ENCODE results near the gene MAFG. TPM values are rescaled to one million over a fixed set of nuclear protein-coding genes. Genes with fewer than 3 reads are reported as not detected.

The MAFG gene
- total RNA-seq, 1 experiment from 2014 or later: 29.8 TPM

GRCh38 chr17:81940538-81941483 lies 13.3 kb upstream of the MAFG start:
- Mint-ChIP-seq H3K4me3 (no peak overlapping the region), H3K27me3 (ENCODE audit: low read depth) (peaks cover 23% of the 10 kb centered on the region), H3K4me1 (peaks cover 20% of the 10 kb centered on the region), H3K9me3 (no peaks in the 10 kb centered on the region), H3K36me3 (no peaks in the 10 kb centered on the region), H3K27ac (no peak overlapping the region)
- ChIA-PET CTCF (interaction anchor here (0.6 to 3.2 kb wide), 8 partner anchors 13 to 82 kb away, joined by 3 to 16 read pairs (median 4); partner anchors contain the start of genes CENPX and MAFG), POLR2A (interaction anchor here (1.2 kb wide), 1 partner anchor 9 kb away, joined by 3 read pairs; no protein-coding TSS in a partner anchor)
- DNase-seq (ENCODE audit: low spot score) (no peak), ATAC-seq (no peak)
- TF ChIP-seq RELA (CRISPR knock-in tag; IDR thresholded peaks at IDR 0.05; ENCODE audit: borderline replicate concordance): no peak
- TF ChIP-seq, protein P1, sequence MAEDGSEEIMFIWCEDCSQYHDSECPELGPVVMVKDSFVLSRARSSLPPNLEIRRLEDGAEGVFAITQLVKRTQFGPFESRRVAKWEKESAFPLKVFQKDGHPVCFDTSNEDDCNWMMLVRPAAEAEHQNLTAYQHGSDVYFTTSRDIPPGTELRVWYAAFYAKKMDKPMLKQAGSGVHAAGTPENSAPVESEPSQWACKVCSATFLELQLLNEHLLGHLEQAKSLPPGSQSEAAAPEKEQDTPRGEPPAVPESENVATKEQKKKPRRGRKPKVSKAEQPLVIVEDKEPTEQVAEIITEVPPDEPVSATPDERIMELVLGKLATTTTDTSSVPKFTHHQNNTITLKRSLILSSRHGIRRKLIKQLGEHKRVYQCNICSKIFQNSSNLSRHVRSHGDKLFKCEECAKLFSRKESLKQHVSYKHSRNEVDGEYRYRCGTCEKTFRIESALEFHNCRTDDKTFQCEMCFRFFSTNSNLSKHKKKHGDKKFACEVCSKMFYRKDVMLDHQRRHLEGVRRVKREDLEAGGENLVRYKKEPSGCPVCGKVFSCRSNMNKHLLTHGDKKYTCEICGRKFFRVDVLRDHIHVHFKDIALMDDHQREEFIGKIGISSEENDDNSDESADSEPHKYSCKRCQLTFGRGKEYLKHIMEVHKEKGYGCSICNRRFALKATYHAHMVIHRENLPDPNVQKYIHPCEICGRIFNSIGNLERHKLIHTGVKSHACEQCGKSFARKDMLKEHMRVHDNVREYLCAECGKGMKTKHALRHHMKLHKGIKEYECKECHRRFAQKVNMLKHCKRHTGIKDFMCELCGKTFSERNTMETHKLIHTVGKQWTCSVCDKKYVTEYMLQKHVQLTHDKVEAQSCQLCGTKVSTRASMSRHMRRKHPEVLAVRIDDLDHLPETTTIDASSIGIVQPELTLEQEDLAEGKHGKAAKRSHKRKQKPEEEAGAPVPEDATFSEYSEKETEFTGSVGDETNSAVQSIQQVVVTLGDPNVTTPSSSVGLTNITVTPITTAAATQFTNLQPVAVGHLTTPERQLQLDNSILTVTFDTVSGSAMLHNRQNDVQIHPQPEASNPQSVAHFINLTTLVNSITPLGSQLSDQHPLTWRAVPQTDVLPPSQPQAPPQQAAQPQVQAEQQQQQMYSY (CRISPR knock-in tag; IDR thresholded peaks at IDR 0.05): no peak
- no peak for TF ChIP-seq ZNF416 (CRISPR knock-in tag; IDR thresholded peaks at IDR 0.05)
- no peak for TF ChIP-seq NFE2L1 (CRISPR knock-in tag; IDR thresholded peaks at IDR 0.05)
- no peak for TF ChIP-seq GABPB1 (CRISPR knock-in tag; IDR thresholded peaks at IDR 0.05)
- no peak for TF ChIP-seq JUN (CRISPR knock-in tag; IDR thresholded peaks at IDR 0.05)
- TF ChIP-seq, protein P2, sequence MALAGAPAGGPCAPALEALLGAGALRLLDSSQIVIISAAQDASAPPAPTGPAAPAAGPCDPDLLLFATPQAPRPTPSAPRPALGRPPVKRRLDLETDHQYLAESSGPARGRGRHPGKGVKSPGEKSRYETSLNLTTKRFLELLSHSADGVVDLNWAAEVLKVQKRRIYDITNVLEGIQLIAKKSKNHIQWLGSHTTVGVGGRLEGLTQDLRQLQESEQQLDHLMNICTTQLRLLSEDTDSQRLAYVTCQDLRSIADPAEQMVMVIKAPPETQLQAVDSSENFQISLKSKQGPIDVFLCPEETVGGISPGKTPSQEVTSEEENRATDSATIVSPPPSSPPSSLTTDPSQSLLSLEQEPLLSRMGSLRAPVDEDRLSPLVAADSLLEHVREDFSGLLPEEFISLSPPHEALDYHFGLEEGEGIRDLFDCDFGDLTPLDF (CRISPR knock-in tag; IDR thresholded peaks at IDR 0.05): no peak
- no peak for TF ChIP-seq ZNF423 (CRISPR knock-in tag; IDR thresholded peaks at IDR 0.05)
- no peak for TF ChIP-seq GTF2I (CRISPR knock-in tag; conservative IDR thresholded peaks at IDR 0.05)
- no peak for TF ChIP-seq ZBTB21 (CRISPR knock-in tag; IDR thresholded peaks at IDR 0.05; ENCODE audit: borderline replicate concordance)
- TF ChIP-seq, protein P3, sequence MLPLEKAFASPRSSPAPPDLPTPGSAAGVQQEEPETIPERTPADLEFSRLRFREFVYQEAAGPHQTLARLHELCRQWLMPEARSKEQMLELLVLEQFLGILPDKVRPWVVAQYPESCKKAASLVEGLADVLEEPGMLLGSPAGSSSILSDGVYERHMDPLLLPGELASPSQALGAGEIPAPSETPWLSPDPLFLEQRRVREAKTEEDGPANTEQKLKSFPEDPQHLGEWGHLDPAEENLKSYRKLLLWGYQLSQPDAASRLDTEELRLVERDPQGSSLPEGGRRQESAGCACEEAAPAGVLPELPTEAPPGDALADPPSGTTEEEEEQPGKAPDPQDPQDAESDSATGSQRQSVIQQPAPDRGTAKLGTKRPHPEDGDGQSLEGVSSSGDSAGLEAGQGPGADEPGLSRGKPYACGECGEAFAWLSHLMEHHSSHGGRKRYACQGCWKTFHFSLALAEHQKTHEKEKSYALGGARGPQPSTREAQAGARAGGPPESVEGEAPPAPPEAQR (CRISPR knock-in tag; IDR thresholded peaks at IDR 0.05): no peak
- TF ChIP-seq ZNF396 (CRISPR knock-in tag; IDR thresholded peaks at IDR 0.05; ENCODE audit: borderline replicate concordance): no peak

DNA sequence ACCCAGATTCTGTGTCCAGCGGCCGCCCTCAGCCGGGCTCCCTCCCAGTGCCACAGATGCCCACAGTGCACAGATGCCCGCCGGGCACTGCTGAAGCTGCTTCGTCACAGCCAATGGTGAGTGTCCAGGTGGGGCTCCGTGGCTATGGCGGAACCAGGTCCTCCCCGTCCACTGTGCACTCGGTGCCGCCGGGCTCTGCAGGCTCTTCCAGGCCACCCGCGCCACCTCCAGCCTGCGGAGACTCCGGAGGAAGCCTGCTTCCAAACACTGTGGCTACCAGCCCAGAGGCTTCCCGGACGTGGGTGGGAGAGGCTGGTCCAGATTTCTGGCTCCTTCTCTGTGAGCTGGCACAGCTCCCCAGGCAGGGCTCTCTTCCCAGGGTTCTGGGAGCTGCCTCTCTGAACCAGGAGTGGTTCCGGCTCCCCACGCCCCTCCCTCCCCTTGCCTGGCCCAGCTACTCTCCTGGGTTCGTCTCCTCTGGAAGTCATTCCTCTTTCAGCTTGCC lies 12.4 kb upstream of the MAFG start:
- Mint-ChIP-seq H3K9me3 (no peaks in the 10 kb centered on the region), H3K4me3 (no peak overlapping the region), H3K36me3 (peaks cover 3% of the 10 kb centered on the region; the same call in 1 of the 2 replicates), H3K27me3 (ENCODE audit: low read depth) (peaks cover 23% of the 10 kb centered on the region), H3K4me1 (peaks cover 22% of the 10 kb centered on the region), H3K27ac (no peak overlapping the region)
- no peak for ATAC-seq
- ChIA-PET CTCF (interaction anchor here (0.6 to 3.2 kb wide), 4 partner anchors 19 to 81 kb away, joined by 3 to 16 read pairs (median 4); no protein-coding TSS in a partner anchor), POLR2A (interaction anchor here (0.5 to 1.2 kb wide), 2 partner anchors 8 to 9 kb away, joined by 3 read pairs; no protein-coding TSS in a partner anchor)
- no peak for DNase-seq (ENCODE audit: low spot score)
- TF ChIP-seq GABPB1 (CRISPR knock-in tag; IDR thresholded peaks at IDR 0.05): no peak
- TF ChIP-seq NFE2L1 (CRISPR knock-in tag; IDR thresholded peaks at IDR 0.05): no peak
- TF ChIP-seq NR2C2 (CRISPR knock-in tag; IDR thresholded peaks at IDR 0.05): no peak
- TF ChIP-seq SP1 (CRISPR knock-in tag; conservative IDR thresholded peaks at IDR 0.05): no peak
- TF ChIP-seq ATF2 (CRISPR knock-in tag; IDR thresholded peaks at IDR 0.05; ENCODE audit: borderline replicate concordance, low read depth): no peak
- TF ChIP-seq TEAD4 (CRISPR knock-in tag; IDR thresholded peaks at IDR 0.05): no peak
- no peak for TF ChIP-seq NR3C1 (CRISPR knock-in tag; conservative IDR thresholded peaks at IDR 0.05; ENCODE audit: low read depth)
- TF ChIP-seq ZNF263 (CRISPR knock-in tag; IDR thresholded peaks at IDR 0.05; ENCODE audit: low read depth): no peak
- TF ChIP-seq RORB (CRISPR knock-in tag; IDR thresholded peaks at IDR 0.05): no peak
- TF ChIP-seq MYBL2 (CRISPR knock-in tag; IDR thresholded peaks at IDR 0.05): no peak
- TF ChIP-seq, protein P3 (CRISPR knock-in tag; IDR thresholded peaks at IDR 0.05): no peak

Measured in WTC11 (cell line).